WTC11 (cell line): Measurements from ENCODE around the gene WDR27. TPM values are rescaled to one million over a fixed set of nuclear protein-coding genes. Genes with fewer than 3 reads are reported as not detected.

Source experiments
- ATAC-seq: fragments of 200-7000 bp; cut with Tn5 transposase; 2 replicates; pipeline ENCODE4 v1.10.0; 2021; ENCODE audit warnings: mild to moderate bottlenecking, moderate library complexity
- CTCF ChIA-PET: fragments of 300-600 bp; sonication (Branson Sonifier 250); formaldehyde crosslinking; loops from one replicate; lab custom pipeline; 2021; ENCODE audit warnings: antibody characterized with exemption; lab: Charles Lee
- POLR2A ChIA-PET: fragments of 350-600 bp; sonication (Branson Sonifier 250); formaldehyde crosslinking; loops from one replicate; lab custom pipeline; 2021; ENCODE audit warnings: antibody characterized with exemption; lab: Charles Lee
- DNase-seq: peaks from one replicate; pipeline ENCODE4 v3.0.0; 2021; ENCODE audit warnings: low spot score
- H3K27ac Mint-ChIP-seq: 2 replicates; pipeline ENCODE4 v1.8.0; 2021; ENCODE audit warnings: mixed read lengths
- H3K27me3 Mint-ChIP-seq: 2 replicates; pipeline ENCODE4 v1.8.0; 2021; ENCODE audit warnings: low read depth, mild to moderate bottlenecking, moderate library complexity, mixed read lengths
- H3K36me3 Mint-ChIP-seq: 2 replicates; pipeline ENCODE4 v1.8.0; 2021; ENCODE audit warnings: mixed read lengths
- H3K4me1 Mint-ChIP-seq: 2 replicates; pipeline ENCODE4 v1.8.0; 2022; ENCODE audit warnings: mixed read lengths
- H3K4me3 Mint-ChIP-seq: 2 replicates; pipeline ENCODE4 v1.8.0; 2021; ENCODE audit warnings: mild to moderate bottlenecking, moderate library complexity, mixed read lengths
- H3K9me3 Mint-ChIP-seq: 2 replicates; pipeline ENCODE4 v1.8.0; 2021; ENCODE audit warnings: mixed read lengths
- CREB1 ChIP-seq: sonication (generic); formaldehyde crosslinking; IDR thresholded peaks from 2 replicates; pipeline ENCODE4 v1.8.0; 2023; ENCODE audit warnings: mild to moderate bottlenecking, missing genetic modification reagents
- ESRRA ChIP-seq: sonication (generic); formaldehyde crosslinking; IDR thresholded peaks from 2 replicates; pipeline ENCODE4 v1.8.1; 2022; ENCODE audit warnings: mild to moderate bottlenecking, missing genetic modification reagents, borderline replicate concordance
- GABPB1 ChIP-seq: sonication (generic); formaldehyde crosslinking; IDR thresholded peaks from 2 replicates; pipeline ENCODE4 v1.8.1; 2023; ENCODE audit warnings: mild to moderate bottlenecking, missing genetic modification reagents
- GRHL2 ChIP-seq: fragments of 250-450 bp; sonication (Bioruptor Pico); IDR thresholded peaks from 2 replicates; pipeline ENCODE4 v1.8.0; 2022; ENCODE audit warnings: mild to moderate bottlenecking, moderate library complexity; ENCODE audit not compliant: insufficient replicate concordance, severe bottlenecking
- HMGA2 ChIP-seq: fragments of 250-450 bp; sonication (Bioruptor Pico); IDR thresholded peaks from 2 replicates; pipeline ENCODE4 v1.4.0; 2021; ENCODE audit warnings: mild to moderate bottlenecking, moderate library complexity
- JAZF1 ChIP-seq: fragments of 250-450 bp; sonication (Bioruptor Pico); IDR thresholded peaks from 2 replicates; pipeline ENCODE4 v1.9.0; 2021; ENCODE audit warnings: moderate library complexity, mild to moderate bottlenecking, inconsistent platforms
- KAT7 ChIP-seq: sonication (generic); formaldehyde crosslinking; IDR thresholded peaks from 2 replicates; pipeline ENCODE4 v1.8.1; 2023; ENCODE audit warnings: missing genetic modification reagents, mild to moderate bottlenecking, borderline replicate concordance
- NFE2L1 ChIP-seq: sonication (generic); formaldehyde crosslinking; IDR thresholded peaks from 2 replicates; pipeline ENCODE4 v1.8.1; 2023; ENCODE audit warnings: missing genetic modification reagents
- NFYB ChIP-seq: sonication (generic); formaldehyde crosslinking; conservative IDR thresholded peaks from 2 replicates; pipeline ENCODE4 v1.8.0; 2022; ENCODE audit warnings: low read depth, missing genetic modification reagents
- SMAD4 ChIP-seq: sonication (generic); formaldehyde crosslinking; IDR thresholded peaks from 2 replicates; pipeline ENCODE4 v1.8.0; 2022; ENCODE audit warnings: mild to moderate bottlenecking, missing genetic modification reagents
- TEAD4 ChIP-seq: sonication (generic); formaldehyde crosslinking; IDR thresholded peaks from 2 replicates; pipeline ENCODE4 v1.8.0; 2022; ENCODE audit warnings: mild to moderate bottlenecking, missing genetic modification reagents
- ZMAT4 ChIP-seq: fragments of 250-450 bp; sonication (Bioruptor Pico); IDR thresholded peaks from 2 replicates; pipeline ENCODE4 v1.9.0; 2021; ENCODE audit warnings: mild to moderate bottlenecking
- ZNF219 ChIP-seq: sonication (generic); formaldehyde crosslinking; IDR thresholded peaks from 2 replicates; pipeline ENCODE4 v1.8.0; 2023; ENCODE audit warnings: missing genetic modification reagents, mild to moderate bottlenecking, borderline replicate concordance
- ZNF281 ChIP-seq: sonication (generic); formaldehyde crosslinking; IDR thresholded peaks from 2 replicates; pipeline ENCODE4 v1.8.0; 2023; ENCODE audit warnings: mild to moderate bottlenecking, missing genetic modification reagents
- ZNF512 ChIP-seq: sonication (generic); formaldehyde crosslinking; IDR thresholded peaks from 2 replicates; pipeline ENCODE4 v1.8.1; 2022; ENCODE audit warnings: missing genetic modification reagents, borderline replicate concordance
- ZNF532 ChIP-seq: fragments of 250-450 bp; sonication (Bioruptor Pico); IDR thresholded peaks from 2 replicates; pipeline ENCODE4 v1.9.0; 2021; ENCODE audit warnings: mild to moderate bottlenecking, borderline replicate concordance
- total RNA-seq: library from RNA; stranded (reverse); gene quantifications from 3 replicates; pipeline ENCODE4 v1.2.3, GENCODE V29; 2021
- TF ChIP-seq, protein P1 (sequence below): sonication (generic); formaldehyde crosslinking; IDR thresholded peaks from 2 replicates; pipeline ENCODE4 v1.8.0; 2022; ENCODE audit warnings: mild to moderate bottlenecking, missing genetic modification reagents
- TF ChIP-seq, protein P2 (sequence below): sonication (generic); formaldehyde crosslinking; IDR thresholded peaks from 2 replicates; pipeline ENCODE4 v1.8.1; 2023; ENCODE audit warnings: mild to moderate bottlenecking, missing genetic modification reagents
- TF ChIP-seq, protein P3 (sequence below): sonication (generic); formaldehyde crosslinking; IDR thresholded peaks from 2 replicates; pipeline ENCODE4 v1.8.1; 2023; ENCODE audit warnings: mild to moderate bottlenecking, missing genetic modification reagents

The WDR27 gene
- total RNA-seq, 1 experiment from 2014 or later = 126 TPM

GRCh38 chr6:169626169-169626568, 75.7 kb downstream of the WDR27 start:
- POLR2A ChIA-PET = no interaction called here
- no peaks in the 10 kb centered on the region for H3K9me3 Mint-ChIP-seq
- H3K36me3 Mint-ChIP-seq = peaks cover 35% of the 10 kb centered on the region
- ATAC-seq (no peak), DNase-seq (no peak)
- CTCF ChIA-PET = no interaction called here
- H3K27me3 Mint-ChIP-seq = no peaks in the 10 kb centered on the region
- no peak overlapping the region for H3K4me3 Mint-ChIP-seq
- TF ChIP-seq NFYB (CRISPR knock-in tag) = no peak
- TF ChIP-seq JAZF1 (CRISPR knock-in tag) = no peak
- TF ChIP-seq SMAD4 = no peak
- TF ChIP-seq NFE2L1 (CRISPR knock-in tag) = no peak
- TF ChIP-seq HMGA2 (CRISPR knock-in tag) = no peak
- no peak for TF ChIP-seq ZNF532 (CRISPR knock-in tag)
- TF ChIP-seq ZNF281 (CRISPR knock-in tag) = no peak
- TF ChIP-seq, protein P1, sequence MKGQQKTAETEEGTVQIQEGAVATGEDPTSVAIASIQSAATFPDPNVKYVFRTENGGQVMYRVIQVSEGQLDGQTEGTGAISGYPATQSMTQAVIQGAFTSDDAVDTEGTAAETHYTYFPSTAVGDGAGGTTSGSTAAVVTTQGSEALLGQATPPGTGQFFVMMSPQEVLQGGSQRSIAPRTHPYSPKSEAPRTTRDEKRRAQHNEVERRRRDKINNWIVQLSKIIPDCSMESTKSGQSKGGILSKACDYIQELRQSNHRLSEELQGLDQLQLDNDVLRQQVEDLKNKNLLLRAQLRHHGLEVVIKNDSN (CRISPR knock-in tag) = no peak
- TF ChIP-seq, protein P2, sequence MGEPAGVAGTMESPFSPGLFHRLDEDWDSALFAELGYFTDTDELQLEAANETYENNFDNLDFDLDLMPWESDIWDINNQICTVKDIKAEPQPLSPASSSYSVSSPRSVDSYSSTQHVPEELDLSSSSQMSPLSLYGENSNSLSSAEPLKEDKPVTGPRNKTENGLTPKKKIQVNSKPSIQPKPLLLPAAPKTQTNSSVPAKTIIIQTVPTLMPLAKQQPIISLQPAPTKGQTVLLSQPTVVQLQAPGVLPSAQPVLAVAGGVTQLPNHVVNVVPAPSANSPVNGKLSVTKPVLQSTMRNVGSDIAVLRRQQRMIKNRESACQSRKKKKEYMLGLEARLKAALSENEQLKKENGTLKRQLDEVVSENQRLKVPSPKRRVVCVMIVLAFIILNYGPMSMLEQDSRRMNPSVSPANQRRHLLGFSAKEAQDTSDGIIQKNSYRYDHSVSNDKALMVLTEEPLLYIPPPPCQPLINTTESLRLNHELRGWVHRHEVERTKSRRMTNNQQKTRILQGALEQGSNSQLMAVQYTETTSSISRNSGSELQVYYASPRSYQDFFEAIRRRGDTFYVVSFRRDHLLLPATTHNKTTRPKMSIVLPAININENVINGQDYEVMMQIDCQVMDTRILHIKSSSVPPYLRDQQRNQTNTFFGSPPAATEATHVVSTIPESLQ = no peak
- TF ChIP-seq GABPB1 (CRISPR knock-in tag) = no peak
- TF ChIP-seq, protein P3, sequence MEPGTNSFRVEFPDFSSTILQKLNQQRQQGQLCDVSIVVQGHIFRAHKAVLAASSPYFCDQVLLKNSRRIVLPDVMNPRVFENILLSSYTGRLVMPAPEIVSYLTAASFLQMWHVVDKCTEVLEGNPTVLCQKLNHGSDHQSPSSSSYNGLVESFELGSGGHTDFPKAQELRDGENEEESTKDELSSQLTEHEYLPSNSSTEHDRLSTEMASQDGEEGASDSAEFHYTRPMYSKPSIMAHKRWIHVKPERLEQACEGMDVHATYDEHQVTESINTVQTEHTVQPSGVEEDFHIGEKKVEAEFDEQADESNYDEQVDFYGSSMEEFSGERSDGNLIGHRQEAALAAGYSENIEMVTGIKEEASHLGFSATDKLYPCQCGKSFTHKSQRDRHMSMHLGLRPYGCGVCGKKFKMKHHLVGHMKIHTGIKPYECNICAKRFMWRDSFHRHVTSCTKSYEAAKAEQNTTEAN = no peak
- TF ChIP-seq CREB1 (CRISPR knock-in tag) = no peak
- TF ChIP-seq ZNF512 (CRISPR knock-in tag) = no peak
- no peak for TF ChIP-seq ZMAT4 (CRISPR knock-in tag)
- TF ChIP-seq GRHL2 (CRISPR knock-in tag) = no peak
- no peak for TF ChIP-seq ZNF219
- TF ChIP-seq ESRRA (CRISPR knock-in tag) = no peak
- TF ChIP-seq KAT7 (CRISPR knock-in tag) = no peak
- no peak for TF ChIP-seq TEAD4 (CRISPR knock-in tag)
- peaks cover 32% of the 10 kb centered on the region for H3K4me1 Mint-ChIP-seq
- no peak overlapping the region for H3K27ac Mint-ChIP-seq
